ENCODE data around the gene NCAM2.
"Not testable (repeated sequence)": the region's sequence is repeated elsewhere in the genome, so short reads cannot be mapped to it uniquely, and the experiment has no call there.

The NCAM2 gene

DNA sequence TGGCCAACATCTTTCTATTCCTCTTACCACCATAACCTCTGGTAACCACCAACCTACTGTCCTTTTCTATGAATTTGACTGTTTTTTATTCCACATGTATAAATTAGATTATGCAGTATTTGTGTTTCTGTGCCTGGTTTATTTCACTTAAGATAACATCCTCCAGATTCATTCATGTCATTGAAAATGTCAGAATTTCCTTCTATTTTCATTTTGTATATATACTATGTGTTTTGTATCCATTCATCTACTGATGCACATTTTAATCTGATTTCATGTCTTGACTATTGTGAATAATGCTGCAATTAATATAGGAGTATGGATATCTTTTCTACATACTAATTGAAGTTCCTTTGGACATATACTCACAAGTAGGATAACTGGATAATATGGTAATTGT, 403.2 kb downstream of the NCAM2 start:
- DNase-seq: no peak
- no peak overlapping the region for H3K4me2 ChIP-seq (ENCODE audit: low read length, poor library complexity, severe bottlenecking)
- H3K9ac ChIP-seq (ENCODE audit: low read length): no peak overlapping the region
- no peak overlapping the region for H2AFZ ChIP-seq (ENCODE audit: low read depth, low read length)
- no peak overlapping the region for H4K8ac ChIP-seq (ENCODE audit: low read length)
- no peak overlapping the region for H3K4ac ChIP-seq (ENCODE audit: low read depth in 1 of 2, low read length in 2 of 2)
- no peak overlapping the region for H4K91ac ChIP-seq (ENCODE audit: low read length)
- no peak overlapping the region for H2BK12ac ChIP-seq (ENCODE audit: low read length in 2 of 2)
- H3K79me1 ChIP-seq (replicated peaks; ENCODE audit: low read length, poor library complexity, severe bottlenecking): no peaks in the 10 kb centered on the region
- H2BK15ac ChIP-seq (ENCODE audit: low read depth, poor library complexity, severe bottlenecking): no peak overlapping the region
- no peak overlapping the region for H3K18ac ChIP-seq (ENCODE audit: low read depth in 1 of 2, low read length in 2 of 2)
- no peak overlapping the region for H2BK5ac ChIP-seq (ENCODE audit: low read depth, low read length, poor library complexity, severe bottlenecking)
- H3K27me3 ChIP-seq (ENCODE audit: control insufficient read depth in 1 of 2, insufficient read depth in 1 of 2, low read length in 2 of 2): no peaks in the 10 kb centered on the region
- no peak overlapping the region for H3K27ac ChIP-seq (ENCODE audit: low read length, poor library complexity, severe bottlenecking)
- no peak overlapping the region for H3K14ac ChIP-seq (ENCODE audit: low read length in 2 of 2)
- H2BK120ac ChIP-seq (ENCODE audit: low read depth, low read length): no peak overlapping the region
- peaks cover 15% of the 10 kb centered on the region for H3K9me3 ChIP-seq (ENCODE audit: control insufficient read depth, low read length)
- H2AK5ac ChIP-seq (ENCODE audit: low read length, severe bottlenecking): no peak overlapping the region
- no peaks in the 10 kb centered on the region for H3K4me1 ChIP-seq (ENCODE audit: control insufficient read depth, insufficient read depth, low read depth, low read length)
- H3K4me3 ChIP-seq (ENCODE audit: insufficient read depth in 1 of 2, low read depth in 1 of 2, low read length in 2 of 2): no peak overlapping the region
- no peaks in the 10 kb centered on the region for H3K36me3 ChIP-seq (ENCODE audit: control insufficient read depth in 1 of 2, insufficient read depth in 2 of 2, low read depth in 1 of 2, low read length in 2 of 2)
- no peak overlapping the region for H3K23ac ChIP-seq (ENCODE audit: low read length in 2 of 2)

DNA sequence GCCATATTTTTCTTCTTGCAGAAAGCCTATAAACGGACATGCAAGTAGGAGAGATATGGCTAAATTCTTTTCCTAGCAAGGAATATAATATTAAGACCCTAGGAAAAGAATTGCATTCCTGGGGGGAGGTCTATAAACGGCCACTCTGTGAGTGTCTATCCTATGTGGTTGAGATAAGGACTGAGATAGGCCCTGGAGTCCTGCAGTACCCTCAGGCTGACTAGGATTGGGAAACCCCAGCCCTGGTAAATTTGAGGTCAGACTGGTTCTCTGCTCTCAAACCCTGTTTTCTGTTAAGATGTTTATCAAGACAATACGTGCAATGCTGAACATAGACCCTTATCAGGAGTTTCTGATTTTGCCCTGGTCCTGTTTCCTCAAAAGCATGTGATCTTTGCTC, 404.0 kb downstream of the NCAM2 start:
- H3K4me2 ChIP-seq (ENCODE audit: low read length, poor library complexity, severe bottlenecking); H3K27me3 ChIP-seq (ENCODE audit: control insufficient read depth in 1 of 2, insufficient read depth in 1 of 2, low read length in 2 of 2); H3K18ac ChIP-seq (ENCODE audit: low read depth in 1 of 2, low read length in 2 of 2); H3K4me1 ChIP-seq (ENCODE audit: control insufficient read depth, insufficient read depth, low read depth, low read length); H2BK15ac ChIP-seq (ENCODE audit: low read depth, poor library complexity, severe bottlenecking); H4K91ac ChIP-seq (ENCODE audit: low read length); H3K36me3 ChIP-seq (ENCODE audit: control insufficient read depth in 1 of 2, insufficient read depth in 2 of 2, low read depth in 1 of 2, low read length in 2 of 2); H3K14ac ChIP-seq (ENCODE audit: low read length in 2 of 2); DNase-seq; H3K23ac ChIP-seq (ENCODE audit: low read length in 2 of 2); H3K27ac ChIP-seq (ENCODE audit: low read length, poor library complexity, severe bottlenecking); H2BK12ac ChIP-seq (ENCODE audit: low read length in 2 of 2); H2BK120ac ChIP-seq (ENCODE audit: low read depth, low read length); H3K4me3 ChIP-seq (ENCODE audit: insufficient read depth in 1 of 2, low read depth in 1 of 2, low read length in 2 of 2); H2BK5ac ChIP-seq (ENCODE audit: low read depth, low read length, poor library complexity, severe bottlenecking); H2AK5ac ChIP-seq (ENCODE audit: low read length, severe bottlenecking); H3K4ac ChIP-seq (ENCODE audit: low read depth in 1 of 2, low read length in 2 of 2); H4K8ac ChIP-seq (ENCODE audit: low read length); H3K9ac ChIP-seq (ENCODE audit: low read length); H3K79me1 ChIP-seq (replicated peaks; ENCODE audit: low read length, poor library complexity, severe bottlenecking); H2AFZ ChIP-seq (ENCODE audit: low read depth, low read length): not testable (repeated sequence)
- peaks cover 11% of the 10 kb centered on the region for H3K9me3 ChIP-seq (ENCODE audit: control insufficient read depth, low read length)
- 77% methylated on average over 2 of the region's 3 CpGs for WGBS

- not testable (repeated sequence) for H2BK120ac ChIP-seq (ENCODE audit: low read depth, low read length); H2AK5ac ChIP-seq (ENCODE audit: low read length, severe bottlenecking); H3K23ac ChIP-seq (ENCODE audit: low read length in 2 of 2); H3K36me3 ChIP-seq (ENCODE audit: control insufficient read depth in 1 of 2, insufficient read depth in 2 of 2, low read depth in 1 of 2, low read length in 2 of 2); H3K4me1 ChIP-seq (ENCODE audit: control insufficient read depth, insufficient read depth, low read depth, low read length); H3K18ac ChIP-seq (ENCODE audit: low read depth in 1 of 2, low read length in 2 of 2); H2BK15ac ChIP-seq (ENCODE audit: low read depth, poor library complexity, severe bottlenecking); H3K27ac ChIP-seq (ENCODE audit: low read length, poor library complexity, severe bottlenecking); DNase-seq; H3K27me3 ChIP-seq (ENCODE audit: control insufficient read depth in 1 of 2, insufficient read depth in 1 of 2, low read length in 2 of 2); H3K14ac ChIP-seq (ENCODE audit: low read length in 2 of 2); H2BK12ac ChIP-seq (ENCODE audit: low read length in 2 of 2); H3K4me3 ChIP-seq (ENCODE audit: insufficient read depth in 1 of 2, low read depth in 1 of 2, low read length in 2 of 2); H3K79me1 ChIP-seq (replicated peaks; ENCODE audit: low read length, poor library complexity, severe bottlenecking); H3K4ac ChIP-seq (ENCODE audit: low read depth in 1 of 2, low read length in 2 of 2); H2AFZ ChIP-seq (ENCODE audit: low read depth, low read length); H4K8ac ChIP-seq (ENCODE audit: low read length); H2BK5ac ChIP-seq (ENCODE audit: low read depth, low read length, poor library complexity, severe bottlenecking); H3K4me2 ChIP-seq (ENCODE audit: low read length, poor library complexity, severe bottlenecking); H4K91ac ChIP-seq (ENCODE audit: low read length); H3K9ac ChIP-seq (ENCODE audit: low read length)
- peaks cover 11% of the 10 kb centered on the region for H3K9me3 ChIP-seq (ENCODE audit: control insufficient read depth, low read length)
- WGBS: 67% methylated on average over 3 of the region's 5 CpGs
Observed at GRCh38 chr21:21404261-21404660, 406.1 kb downstream of the NCAM2 start.

DNA sequence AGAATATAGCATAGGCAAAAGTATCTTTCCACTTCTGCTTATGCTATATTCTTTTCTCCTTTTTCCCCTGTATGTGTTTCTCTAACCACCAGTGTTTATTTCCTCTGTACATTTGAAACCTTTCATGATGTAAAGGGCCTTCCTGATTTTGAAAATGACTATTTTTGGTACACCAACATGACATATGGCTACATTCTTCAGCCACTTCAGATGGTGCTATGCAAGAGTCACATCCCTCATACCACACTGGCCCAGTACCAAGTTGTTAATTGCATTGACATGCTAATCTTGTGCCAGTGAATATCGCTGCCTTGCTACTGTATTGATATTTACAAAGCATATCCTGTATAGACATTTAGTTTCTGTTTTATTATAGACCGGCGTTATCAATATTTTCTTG, 408.7 kb downstream of the NCAM2 start:
- Histone ChIP-seq H2AK5ac (ENCODE audit: low read length, severe bottlenecking) (no peak overlapping the region), H2AFZ (ENCODE audit: low read depth, low read length) (no peak overlapping the region), H4K8ac (ENCODE audit: low read length) (no peak overlapping the region), H3K4ac (ENCODE audit: low read depth in 1 of 2, low read length in 2 of 2) (no peak overlapping the region), H3K4me1 (ENCODE audit: control insufficient read depth, insufficient read depth, low read depth, low read length) (no peaks in the 10 kb centered on the region), H2BK12ac (ENCODE audit: low read length in 2 of 2) (no peak overlapping the region), H2BK5ac (ENCODE audit: low read depth, low read length, poor library complexity, severe bottlenecking) (no peak overlapping the region), H4K91ac (ENCODE audit: low read length) (no peak overlapping the region), H2BK15ac (ENCODE audit: low read depth, poor library complexity, severe bottlenecking) (no peak overlapping the region), H3K27ac (ENCODE audit: low read length, poor library complexity, severe bottlenecking) (no peak overlapping the region), H3K23ac (ENCODE audit: low read length in 2 of 2) (no peak overlapping the region), H3K4me3 (ENCODE audit: insufficient read depth in 1 of 2, low read depth in 1 of 2, low read length in 2 of 2) (no peak overlapping the region), H3K18ac (ENCODE audit: low read depth in 1 of 2, low read length in 2 of 2) (no peak overlapping the region), H3K9me3 (ENCODE audit: control insufficient read depth, low read length) (peaks cover 9% of the 10 kb centered on the region), H3K14ac (ENCODE audit: low read length in 2 of 2) (no peak overlapping the region), H3K27me3 (ENCODE audit: control insufficient read depth in 1 of 2, insufficient read depth in 1 of 2, low read length in 2 of 2) (no peaks in the 10 kb centered on the region), H3K9ac (ENCODE audit: low read length) (no peak overlapping the region), H3K36me3 (ENCODE audit: control insufficient read depth in 1 of 2, insufficient read depth in 2 of 2, low read depth in 1 of 2, low read length in 2 of 2) (no peaks in the 10 kb centered on the region), H3K4me2 (ENCODE audit: low read length, poor library complexity, severe bottlenecking) (no peak overlapping the region), H2BK120ac (ENCODE audit: low read depth, low read length) (no peak overlapping the region), H3K79me1 (replicated peaks; ENCODE audit: low read length, poor library complexity, severe bottlenecking) (no peaks in the 10 kb centered on the region)
- DNase-seq: peak; percentile 1
- no CpG with 5 or more reads among the region's 3 CpGs for WGBS

Data from mesenchymal stem cell (in vitro differentiated cells and primary cell).